Coronary artery (tissue), 2 donors: Measurements from ENCODE around the gene PPP2R3C.
"Not testable (repeated sequence)": the region's sequence is repeated elsewhere in the genome, so short reads cannot be mapped to it uniquely, and the experiment has no call there.

ENCODE experiments used
- DNase-seq: peaks from one replicate; pipeline ENCODE4 v3.0.0-alpha.2; 2017; ENCODE audit warnings: low spot score
- H3K27ac ChIP-seq, 2 donors: fragments of 200-600 bp; sonication (generic); one replicate each; pipeline ENCODE4 v1.5.1; 2016 to 2019
- H3K4me3 ChIP-seq: fragments of 200-600 bp; sonication (generic); 2 replicates; pipeline ENCODE4 v1.5.1; 2016; ENCODE audit warnings: mild to moderate bottlenecking, moderate library complexity
- CTCF ChIP-seq: fragments of 200-600 bp; sonication (generic); IDR thresholded peaks from one replicate; pipeline ENCODE4 v1.5.1; 2019; ENCODE audit warnings: antibody characterized with exemption

The PPP2R3C gene

GRCh38 chr14:35158951-35159653 is 37.3 kb upstream of the PPP2R3C start:
- H3K27ac ChIP-seq = no peak overlapping the region
- TF ChIP-seq CTCF = no peak
- no peak overlapping the region for H3K4me3 ChIP-seq
- DNase-seq = no peak

- Histone ChIP-seq H3K27ac (no peak overlapping the region), H3K4me3 (no peak overlapping the region)
- DNase-seq = no peak
- TF ChIP-seq CTCF = no peak
Observed at GRCh38 chr14:35158491-35158890, 36.7 kb upstream of the PPP2R3C start.

- no peak for TF ChIP-seq CTCF
- H3K27ac ChIP-seq = no peak overlapping the region
- no peak for DNase-seq
Observed at GRCh38 chr14:35155962-35156361, 34.2 kb upstream of the PPP2R3C start.

GRCh38 chr14:35154016-35154415 is 32.2 kb upstream of the PPP2R3C start:
- TF ChIP-seq CTCF = no peak
- no peak for DNase-seq
- H3K27ac ChIP-seq = no peak overlapping the region
- H3K4me3 ChIP-seq = no peak overlapping the region

More at GRCh38 chr14:35155962-35156361, 34.2 kb upstream of the PPP2R3C start:
- no peak overlapping the region for H3K4me3 ChIP-seq

DNA sequence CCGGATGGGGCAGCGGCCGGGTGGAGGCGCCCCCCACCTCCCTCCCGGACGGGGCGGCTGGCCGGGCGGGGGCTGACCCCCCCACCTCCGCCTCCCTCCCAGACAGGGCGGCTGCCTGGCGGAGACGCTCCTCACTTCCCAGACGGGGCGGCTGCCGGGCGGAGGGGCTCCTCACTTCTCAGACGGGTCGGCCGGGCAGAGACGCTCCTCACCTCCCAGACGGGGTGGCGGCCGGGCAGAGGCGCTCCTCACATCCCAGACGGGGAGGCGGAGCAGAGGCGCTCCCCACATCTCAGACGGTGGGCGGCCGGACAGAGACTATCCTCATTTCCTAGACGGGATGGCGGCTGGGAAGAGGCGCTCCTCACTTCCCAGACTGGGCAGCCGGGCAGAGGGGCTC is 30.7 kb upstream of the PPP2R3C start:
- DNase-seq, H3K27ac ChIP-seq, H3K4me3 ChIP-seq: not testable (repeated sequence)

DNA sequence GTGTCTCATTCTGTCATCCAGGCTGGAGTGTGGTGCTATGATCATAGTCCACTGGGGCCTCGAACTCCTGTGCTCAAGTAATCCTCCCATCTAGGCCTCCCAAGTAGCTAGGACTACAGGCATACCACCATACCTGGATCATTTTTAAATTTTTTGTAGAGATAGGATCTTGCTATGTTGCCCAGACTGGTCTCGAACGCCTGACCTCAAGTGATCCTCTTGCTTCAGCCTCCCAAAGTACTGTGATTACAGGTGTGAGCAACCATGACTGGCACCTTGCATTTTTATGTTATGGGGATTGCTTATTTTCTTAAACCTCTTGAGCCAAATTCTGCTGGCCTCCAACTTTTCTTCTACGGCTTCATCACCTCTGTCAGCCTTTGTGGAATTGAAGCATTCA is 27.4 kb upstream of the PPP2R3C start:
- H3K27ac ChIP-seq = no peak overlapping the region

DNA sequence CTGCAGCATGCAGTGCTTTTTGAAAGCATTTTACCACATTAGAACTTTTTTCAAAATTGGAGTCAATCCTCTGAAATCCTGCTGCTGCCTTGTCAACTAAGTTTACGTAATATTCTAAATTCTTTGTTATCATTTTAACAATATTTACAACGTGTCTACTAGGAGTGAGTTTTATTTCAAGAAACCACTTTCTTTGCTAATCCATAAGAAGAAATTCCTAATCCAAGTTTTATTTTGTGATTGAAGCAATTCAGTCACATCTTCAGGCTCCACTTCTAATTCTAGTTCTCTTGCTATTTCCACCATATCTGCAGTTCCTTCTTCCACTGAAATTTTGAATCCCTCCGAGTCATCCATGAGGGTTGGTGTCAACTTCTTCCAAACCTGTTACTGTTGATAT is 25.9 kb upstream of the PPP2R3C start:
- TF ChIP-seq CTCF = no peak
- no peak overlapping the region for H3K4me3 ChIP-seq
- H3K27ac ChIP-seq = no peak overlapping the region
- DNase-seq = no peak

More for the DNA sequence above, 27.4 kb upstream of the PPP2R3C start:
- TF ChIP-seq CTCF = no peak
- H3K4me3 ChIP-seq = no peak overlapping the region
- no peak for DNase-seq
